ENCODE data around the gene SERTAD1.
"Not testable (repeated sequence)": the region's sequence is repeated elsewhere in the genome, so short reads cannot be mapped to it uniquely, and the experiment has no call there.

The SERTAD1 gene, protein sequence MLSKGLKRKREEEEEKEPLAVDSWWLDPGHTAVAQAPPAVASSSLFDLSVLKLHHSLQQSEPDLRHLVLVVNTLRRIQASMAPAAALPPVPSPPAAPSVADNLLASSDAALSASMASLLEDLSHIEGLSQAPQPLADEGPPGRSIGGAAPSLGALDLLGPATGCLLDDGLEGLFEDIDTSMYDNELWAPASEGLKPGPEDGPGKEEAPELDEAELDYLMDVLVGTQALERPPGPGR

DNA sequence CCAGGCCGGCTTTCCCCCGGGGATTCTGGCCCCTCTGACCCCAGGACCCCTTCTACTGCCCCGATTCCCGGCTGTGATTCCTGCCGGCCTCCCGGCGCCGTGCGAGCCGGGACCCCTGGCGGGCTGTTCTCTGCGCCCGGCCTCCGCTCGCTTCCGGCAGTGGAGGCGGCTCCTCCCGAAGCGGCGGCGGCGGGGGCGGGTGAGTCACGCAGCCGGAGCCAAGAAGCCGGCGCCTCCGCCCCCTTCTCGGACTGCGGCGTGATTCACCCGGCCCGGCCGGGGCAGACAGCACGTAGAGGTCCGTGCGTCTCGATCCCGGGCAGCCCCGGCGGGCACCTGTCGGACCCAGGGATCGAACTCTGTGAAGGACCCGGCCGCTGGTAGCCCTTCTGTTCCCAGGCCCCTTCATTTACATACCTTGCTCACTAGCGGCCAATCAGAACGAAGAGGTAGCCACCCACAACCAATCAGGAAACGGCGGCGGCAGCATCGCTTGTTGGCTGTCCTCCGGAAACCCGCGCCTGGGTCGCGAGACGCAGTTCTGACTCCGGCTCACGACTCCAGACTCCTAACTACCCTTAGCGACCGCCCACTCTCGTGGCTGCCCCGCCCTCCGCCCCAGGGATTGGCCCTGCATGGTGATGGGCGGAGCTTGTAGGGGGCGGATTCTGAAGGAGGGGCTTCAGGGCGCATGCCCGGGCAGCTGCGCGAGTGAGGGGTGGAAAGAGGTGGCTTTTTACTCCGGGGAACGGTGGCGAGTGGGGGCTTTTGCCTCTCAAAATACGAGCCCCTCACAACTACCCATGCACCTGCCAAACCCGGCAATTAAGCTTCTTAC is at the start of gene SERTAD1:
Gene SERTAD1 (minus strand): TSS at position 543 of the 838 bp plus-strand sequence. CDS start 2,446 bp downstream, outside the sequence.
- peak; percentile 99 for DNase-seq (ENCODE audit: low spot score)

DNA sequence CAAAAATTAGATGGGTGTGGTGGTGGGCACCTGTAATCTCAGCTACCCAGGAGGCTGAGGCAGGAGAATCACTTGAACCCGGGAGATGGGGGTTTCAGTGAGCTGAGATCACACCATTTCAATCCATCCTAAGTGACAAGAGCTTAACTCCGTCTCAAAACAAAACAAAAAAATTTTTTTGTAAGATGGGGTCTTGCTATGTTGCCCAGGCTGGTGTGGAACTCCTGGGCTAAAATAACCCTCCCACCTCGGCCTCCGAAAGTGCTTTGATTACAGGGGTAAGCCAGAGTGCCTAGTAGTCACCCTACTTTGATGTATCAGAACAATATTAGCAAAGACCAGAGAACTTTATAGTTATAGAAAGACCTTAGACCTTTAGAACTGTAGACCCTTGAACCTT is 48.9 kb upstream of the SERTAD1 start:
- no peak for DNase-seq (ENCODE audit: low spot score)

DNA sequence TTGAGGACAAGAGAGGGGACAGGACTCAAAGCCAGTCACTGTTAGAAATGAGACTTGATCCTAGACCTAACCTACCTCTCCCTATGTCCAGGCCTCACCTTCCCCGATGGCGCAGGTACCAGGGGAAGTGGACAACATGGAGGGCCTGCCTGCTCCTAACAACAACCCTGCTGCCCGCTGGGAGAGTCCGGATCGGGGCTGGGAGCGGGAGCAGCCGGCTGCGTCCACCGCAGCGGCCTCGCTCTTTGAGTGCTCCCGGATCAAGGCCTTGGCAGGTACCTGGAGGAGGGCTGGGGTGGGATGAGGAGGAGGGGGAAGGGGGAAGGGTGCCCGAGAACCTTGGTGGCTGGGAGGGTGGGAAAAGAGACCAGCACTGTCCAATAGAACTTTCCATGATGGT is 46.7 kb upstream of the SERTAD1 start:
- no peak for DNase-seq (ENCODE audit: low spot score)

DNA sequence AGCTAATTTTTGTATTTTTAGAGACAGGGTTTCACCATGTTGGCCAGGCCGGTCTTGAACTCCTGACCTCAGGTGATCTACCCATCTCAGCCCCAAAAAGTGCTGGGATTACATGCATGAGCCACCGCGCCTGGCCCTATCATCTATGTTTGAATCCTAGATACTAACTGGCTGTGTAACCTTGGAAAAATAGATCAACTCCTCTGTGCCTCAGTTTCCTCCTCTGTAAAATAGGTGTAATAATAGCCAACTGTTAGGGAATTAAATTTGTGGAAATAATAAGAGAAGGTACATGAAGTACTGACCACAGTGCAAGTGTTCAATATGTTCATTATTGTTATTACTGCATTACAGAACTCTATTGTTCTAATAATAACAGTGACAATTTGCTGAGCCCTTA is 45.3 kb upstream of the SERTAD1 start:
- no peak for DNase-seq (ENCODE audit: low spot score)

DNA sequence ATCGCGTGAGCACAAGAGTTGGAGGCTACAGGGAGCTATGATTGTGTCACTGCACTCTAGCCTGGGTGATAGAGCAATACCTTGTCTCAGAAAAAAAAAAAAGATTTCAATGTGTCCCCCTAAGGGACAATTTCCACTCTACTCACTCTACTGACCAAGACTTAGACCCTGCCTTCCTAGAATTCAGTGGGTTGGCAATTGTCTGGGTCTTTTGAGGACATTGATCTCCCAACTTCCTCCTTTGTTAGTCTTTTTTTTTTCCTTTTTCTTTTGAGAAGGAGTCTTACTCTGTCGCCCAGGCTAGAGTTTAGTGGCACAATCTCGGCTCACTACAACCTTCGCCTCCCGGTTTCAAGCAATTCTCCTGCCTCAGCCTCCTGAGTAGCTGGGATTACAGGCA is 43.2 kb upstream of the SERTAD1 start:
- DNase-seq (ENCODE audit: low spot score), result no peak

DNA sequence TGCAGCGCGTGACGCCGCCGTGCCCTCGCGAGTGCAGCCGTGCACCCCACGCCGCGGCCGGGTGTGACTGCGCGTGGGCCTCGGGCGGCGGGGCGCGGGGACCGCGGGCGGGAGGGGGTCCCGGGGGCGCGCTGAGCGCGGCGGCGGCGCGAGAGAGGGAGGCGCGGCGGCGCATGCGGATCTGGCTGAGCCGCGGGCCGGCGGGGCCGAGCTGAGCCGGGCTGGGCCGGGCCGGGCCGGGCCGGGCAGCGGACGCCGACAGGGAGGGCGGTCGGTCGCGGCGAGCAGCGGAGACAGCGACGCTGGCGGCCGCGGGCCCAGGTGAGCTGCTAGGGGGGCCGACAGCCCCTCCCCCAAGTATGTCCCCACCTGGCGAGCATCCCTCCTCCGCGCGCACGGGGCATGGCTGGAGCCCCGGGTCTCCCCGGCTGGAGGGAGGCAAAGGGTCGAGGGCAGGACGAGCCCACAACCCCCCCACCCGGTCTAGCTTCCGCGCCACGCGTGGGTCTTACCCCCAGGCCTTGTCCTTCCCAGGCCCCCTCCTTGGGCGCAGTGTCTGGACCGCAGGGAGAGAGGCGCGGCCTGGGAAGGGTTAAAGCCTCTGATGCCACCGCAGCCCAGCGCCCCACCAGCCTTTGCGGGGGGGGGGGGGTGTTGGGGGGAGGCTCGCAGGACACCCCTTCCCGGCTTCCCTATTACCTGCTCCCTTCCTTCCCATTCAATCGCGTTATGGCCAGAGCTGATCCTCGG is 41.4 kb upstream of the SERTAD1 start, which contains the start of gene SPTBN4:
Gene SPTBN4 (plus strand): TSS at position 17 of the 750 bp plus-strand sequence. CDS start 5,621 bp downstream, outside the sequence.
- no peak for DNase-seq (ENCODE audit: low spot score)

DNA sequence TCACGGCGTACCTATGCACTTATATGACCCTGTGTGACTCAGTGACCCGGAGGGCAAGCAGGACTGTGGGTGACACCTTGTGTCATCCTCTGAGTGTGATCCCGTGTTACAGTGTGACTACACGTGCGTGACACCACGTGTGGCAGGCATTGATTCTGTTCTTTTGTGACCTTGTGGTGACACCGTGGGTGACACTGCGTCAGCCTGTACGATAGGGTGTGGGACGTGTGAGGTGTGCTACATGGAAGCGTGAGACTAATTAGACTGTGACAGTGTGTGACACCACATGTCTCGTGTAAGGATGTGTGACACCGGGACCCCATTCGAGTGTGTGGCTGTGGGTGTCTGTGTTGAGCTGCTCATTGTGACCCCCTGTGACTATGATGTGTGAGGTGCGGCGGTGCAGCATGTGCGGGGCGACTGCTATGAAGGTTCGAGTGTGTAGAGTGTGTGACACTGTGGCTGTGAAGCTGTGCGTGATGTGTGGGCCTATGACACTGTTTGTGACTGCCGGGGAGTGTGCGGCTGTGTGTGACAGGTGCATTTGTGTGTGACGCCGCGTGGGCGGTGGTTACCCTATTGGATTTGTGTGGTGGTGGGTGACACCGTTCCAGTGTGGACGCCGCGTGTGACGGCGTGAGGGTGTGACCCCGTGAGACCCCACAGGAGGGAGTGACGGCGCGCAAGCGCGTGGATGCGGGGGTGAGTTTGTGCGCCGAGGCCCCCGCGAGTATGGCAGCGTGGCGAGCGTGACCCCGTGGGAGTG is 40.6 kb upstream of the SERTAD1 start:
- DNase-seq (ENCODE audit: low spot score), result no peak

DNA sequence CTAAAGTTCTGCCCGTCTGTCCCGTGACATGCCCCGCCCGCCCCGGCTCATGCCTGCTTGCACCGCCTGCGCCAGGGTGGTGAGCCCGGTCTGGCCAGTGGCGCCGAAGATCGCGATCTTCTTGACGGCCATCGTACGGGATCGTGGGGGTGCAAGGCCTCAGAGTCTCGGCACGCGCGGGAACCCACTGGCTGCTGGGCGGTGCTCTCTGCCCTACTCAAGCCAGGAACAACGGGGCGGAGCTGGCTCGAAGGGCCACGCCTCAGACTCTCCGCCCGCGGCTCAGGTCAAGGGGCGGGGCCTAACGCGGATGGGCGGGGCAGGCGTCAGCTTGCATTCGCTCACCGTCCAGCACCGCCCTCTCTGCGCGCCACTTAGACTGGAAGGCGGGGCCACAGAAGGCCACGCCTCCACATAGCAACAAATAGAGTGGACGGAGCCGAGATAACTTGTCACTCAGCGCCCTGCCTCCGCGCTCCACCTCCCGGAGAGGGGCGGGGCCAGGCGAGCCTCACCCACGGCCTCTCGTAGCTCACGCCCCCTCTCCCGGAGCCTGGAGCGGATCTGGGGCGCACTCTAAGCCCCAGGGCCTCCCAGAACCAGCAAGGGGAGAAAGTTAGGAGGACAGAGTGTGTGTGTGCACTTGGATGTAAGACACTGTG is 39.9 kb upstream of the SERTAD1 start, which contains the start of gene BLVRB:
Gene BLVRB (minus strand): TSS at position 189 of the 662 bp plus-strand sequence. CDS start 57 bp downstream, at position 132.
- DNase-seq (ENCODE audit: low spot score), result peak; percentile 99

DNA sequence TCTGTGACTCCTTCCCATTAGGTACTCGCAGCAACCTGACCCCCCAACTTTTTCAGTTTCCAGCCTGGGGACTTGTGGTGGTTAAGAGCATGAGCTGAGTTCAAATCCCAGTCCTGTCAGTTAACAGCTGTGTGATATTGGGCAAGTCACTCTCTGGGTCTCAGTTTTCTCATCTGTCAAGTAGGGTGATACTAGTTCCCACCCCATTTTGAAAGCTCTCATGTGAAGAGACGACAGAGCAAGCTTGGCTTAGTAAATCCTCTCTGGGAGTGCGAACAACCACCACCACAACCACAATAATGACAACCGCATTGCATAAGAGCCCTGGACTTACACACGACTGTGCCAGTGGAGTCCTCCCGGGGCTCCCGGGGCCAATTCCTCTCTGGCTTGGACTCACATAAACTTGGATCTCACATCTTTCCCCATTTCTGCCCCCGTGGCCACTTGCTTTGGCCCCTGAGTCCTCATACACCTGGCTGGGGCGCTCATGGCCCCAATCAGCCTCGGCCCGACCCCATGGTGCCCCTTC is 39.3 kb upstream of the SERTAD1 start:
- DNase-seq (ENCODE audit: low spot score), result peak; percentile 68

DNA sequence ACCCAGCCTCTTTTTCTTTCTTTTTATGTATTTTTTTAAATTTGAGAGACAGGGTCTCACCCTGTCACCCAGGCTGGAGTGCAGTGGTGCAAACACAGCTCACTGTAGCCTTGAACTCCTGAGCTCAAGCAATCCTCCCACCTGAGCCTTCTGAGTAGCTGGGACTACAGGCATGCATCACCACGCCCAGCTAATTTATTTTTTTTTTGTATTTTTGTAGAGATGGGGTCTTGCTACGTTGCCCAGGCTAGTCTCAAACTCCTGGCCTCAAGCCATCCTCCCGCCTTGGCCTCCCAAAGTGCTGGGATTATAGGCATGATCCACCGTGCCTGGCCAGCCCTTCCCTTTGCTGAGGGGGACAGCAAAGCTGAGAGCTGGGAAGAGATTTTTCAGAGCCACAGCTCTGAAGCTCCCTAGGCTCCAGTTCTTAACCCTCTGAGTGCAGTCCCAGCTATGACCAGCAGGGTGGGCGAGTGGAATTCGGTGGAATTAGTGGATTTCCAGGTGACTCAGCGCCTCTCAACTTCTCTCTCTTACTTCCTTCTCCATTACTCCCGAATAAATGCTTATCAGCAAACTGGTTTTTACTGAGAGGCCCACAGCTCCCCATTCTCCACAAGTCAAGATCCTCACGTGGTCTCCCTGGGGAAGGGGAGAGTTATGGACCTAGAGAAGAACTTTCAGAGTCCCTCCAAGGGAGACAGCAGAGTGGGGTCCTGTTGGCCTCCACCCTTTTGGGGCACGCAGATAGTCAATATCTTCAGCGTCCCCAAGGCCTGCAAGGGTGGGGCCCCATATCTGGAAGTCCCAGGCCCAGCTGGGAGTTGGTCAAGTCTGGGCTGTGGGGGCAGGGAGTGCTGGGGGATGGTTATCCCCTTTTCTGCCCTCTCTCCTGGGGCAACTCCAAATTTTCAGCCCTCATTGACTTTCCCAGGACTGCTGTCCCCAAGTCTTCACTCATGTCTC is 38.5 kb upstream of the SERTAD1 start:
- DNase-seq (ENCODE audit: low spot score), result peak; percentile 91

DNA sequence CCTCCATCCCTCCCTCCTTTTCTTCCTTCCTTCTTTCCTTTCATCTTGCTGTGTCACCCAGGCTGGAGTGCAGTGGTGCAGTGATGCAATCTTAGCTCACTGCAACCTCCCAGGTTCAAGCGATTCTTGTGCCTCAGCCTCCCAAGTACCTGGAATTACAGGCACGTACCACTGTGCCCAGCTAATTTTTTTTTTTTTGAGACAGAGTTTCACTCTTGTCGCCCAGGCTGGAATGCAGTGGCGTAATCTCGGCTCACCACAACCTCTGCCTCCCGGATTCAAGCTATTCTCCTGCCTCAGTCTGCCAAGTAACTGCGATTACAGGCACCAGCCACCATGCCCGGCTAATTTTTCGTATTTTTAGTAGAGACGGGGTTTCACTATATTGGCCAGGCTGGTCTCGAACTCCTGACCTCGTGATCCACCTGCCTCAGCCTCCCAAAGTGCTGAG is 37.8 kb upstream of the SERTAD1 start:
- DNase-seq (ENCODE audit: low spot score), result not testable (repeated sequence)

DNA sequence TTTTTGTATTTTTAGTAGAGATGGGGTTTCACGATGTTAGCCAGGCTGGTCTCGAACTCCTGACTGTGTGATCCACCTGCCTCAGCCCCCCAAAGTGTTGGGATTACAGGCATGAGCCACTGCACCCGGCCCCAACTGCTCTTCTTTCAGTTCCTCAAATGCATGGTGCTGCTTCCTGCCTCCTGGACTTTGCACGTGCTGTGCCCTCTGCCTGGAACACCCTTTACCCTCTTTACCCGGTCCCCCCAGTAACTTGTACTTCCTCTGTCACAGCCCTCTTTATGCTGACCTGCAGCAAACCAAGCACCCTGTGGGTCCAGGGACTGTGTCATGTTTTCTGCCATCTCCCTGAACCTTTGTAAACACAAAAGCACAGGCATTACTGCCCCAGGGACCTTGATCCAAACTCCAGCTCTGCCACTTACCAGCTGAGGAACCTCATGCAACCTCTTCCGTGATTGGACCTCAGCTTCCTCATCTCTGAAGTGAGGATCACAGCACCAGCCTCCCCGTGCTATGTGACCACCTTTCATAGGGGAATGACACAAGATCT is 36.0 kb upstream of the SERTAD1 start:
- no peak for DNase-seq (ENCODE audit: low spot score)

DNA sequence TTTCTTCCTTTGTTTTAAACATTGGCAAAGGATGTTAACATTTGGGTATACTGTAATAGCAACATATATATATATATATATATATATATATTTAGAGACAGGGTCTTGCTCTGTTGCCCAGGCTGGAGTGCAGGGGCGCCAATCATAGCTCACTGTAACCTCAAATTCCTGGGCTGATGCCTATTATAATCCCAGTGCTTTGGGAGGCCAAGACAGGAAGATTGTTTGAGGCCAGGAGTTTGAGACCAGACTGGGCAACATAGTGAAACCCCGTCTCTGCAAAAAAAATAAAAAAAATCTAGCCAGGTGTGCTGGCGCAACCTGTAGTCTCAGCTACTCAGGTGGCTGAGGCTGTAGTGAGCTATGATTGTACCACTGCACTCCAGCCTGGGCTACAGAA is 34.4 kb upstream of the SERTAD1 start:
- DNase-seq (ENCODE audit: low spot score), result no peak

DNA sequence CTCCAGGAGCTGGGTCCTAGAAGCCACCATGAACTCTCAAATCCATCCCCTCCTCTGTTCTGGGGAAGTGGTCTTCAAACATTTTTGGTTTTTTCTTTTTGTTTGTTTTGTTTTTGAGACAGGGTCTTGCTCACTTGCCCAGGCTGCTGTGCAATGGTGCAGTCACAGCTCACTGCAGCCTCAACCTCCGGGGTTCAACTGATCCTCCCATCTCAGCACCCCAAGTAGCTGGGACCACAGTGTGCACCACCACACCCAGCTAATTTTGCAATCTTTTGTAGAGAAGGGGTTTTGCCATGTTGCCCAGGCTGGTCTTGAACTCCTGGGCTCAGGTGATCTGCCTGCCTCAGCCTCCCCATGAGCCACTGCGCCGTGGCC is 32.8 kb upstream of the SERTAD1 start:
- no peak for DNase-seq (ENCODE audit: low spot score)

DNA sequence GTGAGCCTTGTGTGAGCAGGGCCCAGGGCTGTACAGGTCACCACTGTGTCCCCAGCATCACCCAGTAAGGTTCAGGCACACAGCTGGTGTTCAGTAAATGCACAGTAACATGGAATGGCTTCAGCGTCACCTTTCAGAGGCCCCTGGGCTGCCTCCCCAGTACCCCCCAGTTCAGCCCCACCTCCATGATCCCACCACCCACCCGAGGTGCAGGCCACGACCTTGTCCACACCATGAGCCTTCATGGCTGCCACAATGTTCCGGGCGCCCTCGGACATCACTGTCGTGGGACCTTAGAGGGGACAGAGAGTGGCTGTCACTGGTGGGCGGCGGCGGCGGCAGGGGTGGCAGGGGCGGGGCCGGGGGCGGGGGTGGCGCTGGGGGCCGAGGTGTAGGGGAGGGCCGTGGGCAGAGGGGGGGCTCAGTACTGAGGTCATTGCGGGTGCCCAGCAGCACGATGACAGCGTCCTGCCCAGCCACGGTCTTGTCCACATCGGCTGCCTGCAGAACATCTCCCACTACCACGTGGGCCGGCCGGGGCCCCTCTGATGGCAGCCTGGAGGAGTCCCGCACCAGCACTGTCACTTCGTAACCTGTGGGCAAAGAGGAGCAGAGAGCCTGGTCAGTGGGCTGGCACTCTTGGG is 32.3 kb upstream of the SERTAD1 start:
- no peak for DNase-seq (ENCODE audit: low spot score)

DNA sequence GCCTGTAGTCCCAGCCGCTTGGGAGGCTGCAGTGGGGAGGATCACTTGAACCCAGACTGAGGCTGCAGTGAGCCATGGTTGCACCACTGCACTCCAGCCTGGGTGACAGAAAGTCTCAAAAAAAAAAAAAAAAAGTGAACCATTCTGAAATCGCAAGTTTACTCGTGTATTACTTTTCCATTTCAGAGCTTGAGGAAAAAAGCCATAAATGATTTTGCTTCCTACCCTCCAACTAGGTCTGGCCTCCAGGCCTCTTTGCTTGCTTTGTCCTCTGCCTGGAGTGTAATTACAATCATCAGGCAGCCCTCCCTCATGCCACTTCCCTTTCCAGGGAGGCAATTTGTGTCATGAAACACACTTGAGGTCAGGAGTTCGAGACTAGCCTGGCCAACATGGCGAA is 31.3 kb upstream of the SERTAD1 start:
- DNase-seq (ENCODE audit: low spot score), result no peak

DNA sequence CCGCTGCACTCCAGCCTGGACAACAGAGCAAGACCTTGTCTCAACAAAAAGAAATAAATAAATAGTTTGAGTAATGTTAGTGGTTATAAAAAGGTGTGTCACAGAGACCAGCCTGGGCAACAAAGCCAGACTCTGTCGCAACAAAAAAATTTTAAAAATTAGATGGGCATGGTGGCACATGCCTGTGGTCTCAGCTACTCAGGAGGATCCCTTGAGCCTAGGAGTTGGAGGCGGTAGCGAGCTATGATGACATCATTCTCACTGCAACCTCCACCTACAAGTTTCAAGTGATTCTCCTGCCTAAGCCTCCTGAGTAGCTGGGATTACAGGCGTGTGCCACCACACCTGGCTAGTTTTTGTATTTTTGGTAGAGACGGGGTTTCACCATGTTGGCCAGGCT is 28.2 kb upstream of the SERTAD1 start:
- DNase-seq (ENCODE audit: low spot score), result not testable (repeated sequence)

DNA sequence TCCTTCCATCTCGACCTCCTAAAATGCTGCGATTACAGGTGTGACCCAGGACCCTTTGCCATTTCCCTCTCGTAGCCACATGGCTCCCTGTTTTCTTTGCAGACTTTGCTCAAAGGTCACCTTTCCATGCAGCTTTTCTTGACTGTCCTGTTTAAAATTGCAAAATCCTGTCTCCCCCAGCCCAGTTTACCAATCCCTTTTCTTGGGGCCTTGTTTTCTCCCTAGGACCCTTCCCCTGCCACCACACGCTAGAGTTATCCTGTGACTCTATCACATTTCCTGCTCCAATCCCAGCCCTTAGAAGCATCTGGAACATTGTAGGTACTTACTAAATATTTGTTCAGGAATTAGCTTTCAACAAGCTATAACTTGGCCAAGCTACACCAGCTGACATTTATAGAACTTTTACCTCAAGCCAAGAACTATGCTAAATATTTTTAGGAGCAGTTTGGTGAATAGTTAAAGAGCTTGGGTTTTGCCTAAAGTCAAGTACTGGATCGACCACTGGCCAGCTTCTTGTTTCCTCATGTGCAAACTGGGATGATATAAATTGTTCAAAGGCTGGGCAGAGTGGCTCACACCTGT is 27.5 kb upstream of the SERTAD1 start:
- no peak for DNase-seq (ENCODE audit: low spot score)
